Measurements from ENCODE around the gene IREB2. TPM values are rescaled to one million over a fixed set of nuclear protein-coding genes. Genes with fewer than 3 reads are reported as not detected.

IREB2 gene
- total and polyA plus RNA-seq, 2 donors (not counting 3 experiments of a cell fraction or from before 2014, with no cell fraction given), result 12.7 to 51.4 TPM

DNA sequence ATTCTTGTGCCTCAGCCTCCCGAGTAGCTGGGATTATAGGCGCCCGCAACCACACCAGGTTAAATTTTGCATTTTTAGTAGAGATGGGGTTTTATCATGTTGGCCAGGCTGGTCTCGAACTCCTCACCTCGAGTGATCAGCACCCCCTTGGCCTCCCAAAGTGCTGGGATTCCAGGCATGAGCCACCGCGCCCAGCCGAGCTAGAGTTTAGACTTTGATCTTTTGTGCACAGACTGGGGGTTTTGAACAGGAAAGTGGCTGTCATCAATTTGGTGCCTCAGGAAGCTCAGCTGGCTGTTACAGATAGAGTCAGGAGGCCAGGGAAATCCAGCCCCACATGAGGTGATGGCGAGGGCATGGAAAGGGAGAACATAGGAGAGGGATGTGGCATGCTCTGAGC, 19.3 kb upstream of the IREB2 start:
- no peak overlapping the region for H3K27ac ChIP-seq (ENCODE audit: insufficient read depth, low read depth, low read length)
- no peak overlapping the region for H3K9ac ChIP-seq (replicated peaks; ENCODE audit: extremely low read depth, insufficient read depth, low read length)
- no peaks in the 10 kb centered on the region for H4K20me1 ChIP-seq (replicated peaks; ENCODE audit: control insufficient read depth, extremely low read depth, insufficient read depth, low read length)
- BruUV-seq (replicated peaks), result no TSS peak
- no peaks in the 10 kb centered on the region for H3K4me1 ChIP-seq (ENCODE audit: control insufficient read depth, extremely low read depth, insufficient read depth, low read length)
- no peaks in the 10 kb centered on the region for H3K9me1 ChIP-seq (replicated peaks; ENCODE audit: control insufficient read depth, extremely low read depth, insufficient read depth, low read length)
- intact Hi-C loops (cut with micrococcal nuclease), result no loop called here
- H3K4me3 ChIP-seq (replicated peaks in 1 of 3; ENCODE audit: insufficient read depth in 1 of 3, low read depth in 1 of 3, low read length in 3 of 3), result no peak overlapping the region
- H3K27me3 ChIP-seq (ENCODE audit: control insufficient read depth in 2 of 2, insufficient read depth in 2 of 2, low read length in 2 of 2), result peaks cover 6 to 7% of the 10 kb centered on the region in 2 experiments
- H2AFZ ChIP-seq (ENCODE audit: low read depth, low read length), result no peak overlapping the region
- no peak for DNase-seq (ENCODE audit: low read depth, low spot score)
- H3K79me2 ChIP-seq (ENCODE audit: control insufficient read depth, insufficient read depth, low read length), result no peaks in the 10 kb centered on the region
- ChIA-PET POLR2A (interaction anchor here (0.9 kb wide), 1 partner anchor 19 kb away, joined by 3 read pairs; the partner anchor contains the start of gene IREB2), CTCF (interaction anchor here (10.8 kb wide), 1 partner anchor 108 kb away, joined by 367 read pairs; no protein-coding TSS in a partner anchor)
- FAIRE-seq, result no peak
- no peak overlapping the region for H3K4me2 ChIP-seq (ENCODE audit: insufficient read depth, low read length)
- no peaks in the 10 kb centered on the region for H3K36me3 ChIP-seq (ENCODE audit: control insufficient read depth in 2 of 2, extremely low read depth in 1 of 2, insufficient read depth in 2 of 2, low read length in 2 of 2)
- no peaks in the 10 kb centered on the region for H3K9me3 ChIP-seq (replicated peaks; ENCODE audit: control insufficient read depth, insufficient read depth, low read length)
- dilution Hi-C loops (cut with MboI; ENCODE audit: extremely low pct_ligation_motif_present, low sequenced_read_pairs), result no loop called here
- TF ChIP-seq, protein P1, sequence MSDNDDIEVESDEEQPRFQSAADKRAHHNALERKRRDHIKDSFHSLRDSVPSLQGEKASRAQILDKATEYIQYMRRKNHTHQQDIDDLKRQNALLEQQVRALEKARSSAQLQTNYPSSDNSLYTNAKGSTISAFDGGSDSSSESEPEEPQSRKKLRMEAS (IDR thresholded peaks at IDR 0.05; ENCODE audit: insufficient read depth, insufficient read length), result no peak
- no peak for TF ChIP-seq FOS (IDR thresholded peaks at IDR 0.05; ENCODE audit: borderline replicate concordance, insufficient read depth, low read length)
- TF ChIP-seq GATA2 (IDR thresholded peaks at IDR 0.05; ENCODE audit: insufficient read depth, insufficient read length, low read depth, low read length), result no peak
- TF ChIP-seq MYC (IDR thresholded peaks at IDR 0.05; ENCODE audit: low read depth, low read length), result no peak
- no peak for TF ChIP-seq POLR2A (IDR thresholded peaks at IDR 0.05; ENCODE audit: low read depth, low read length)
- no peak for TF ChIP-seq EZH2 (IDR thresholded peaks at IDR 0.05; ENCODE audit: borderline replicate concordance, low read depth, low read length, severe bottlenecking)
- TF ChIP-seq, protein P2, sequence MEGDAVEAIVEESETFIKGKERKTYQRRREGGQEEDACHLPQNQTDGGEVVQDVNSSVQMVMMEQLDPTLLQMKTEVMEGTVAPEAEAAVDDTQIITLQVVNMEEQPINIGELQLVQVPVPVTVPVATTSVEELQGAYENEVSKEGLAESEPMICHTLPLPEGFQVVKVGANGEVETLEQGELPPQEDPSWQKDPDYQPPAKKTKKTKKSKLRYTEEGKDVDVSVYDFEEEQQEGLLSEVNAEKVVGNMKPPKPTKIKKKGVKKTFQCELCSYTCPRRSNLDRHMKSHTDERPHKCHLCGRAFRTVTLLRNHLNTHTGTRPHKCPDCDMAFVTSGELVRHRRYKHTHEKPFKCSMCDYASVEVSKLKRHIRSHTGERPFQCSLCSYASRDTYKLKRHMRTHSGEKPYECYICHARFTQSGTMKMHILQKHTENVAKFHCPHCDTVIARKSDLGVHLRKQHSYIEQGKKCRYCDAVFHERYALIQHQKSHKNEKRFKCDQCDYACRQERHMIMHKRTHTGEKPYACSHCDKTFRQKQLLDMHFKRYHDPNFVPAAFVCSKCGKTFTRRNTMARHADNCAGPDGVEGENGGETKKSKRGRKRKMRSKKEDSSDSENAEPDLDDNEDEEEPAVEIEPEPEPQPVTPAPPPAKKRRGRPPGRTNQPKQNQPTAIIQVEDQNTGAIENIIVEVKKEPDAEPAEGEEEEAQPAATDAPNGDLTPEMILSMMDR (IDR thresholded peaks at IDR 0.05; ENCODE audit: extremely low read depth in 1 of 2, insufficient read depth in 1 of 2, low read depth in 1 of 2, low read length in 2 of 2), result no peak
- TF ChIP-seq JUN (IDR thresholded peaks at IDR 0.05; ENCODE audit: borderline replicate concordance, insufficient read depth, insufficient read length, low read depth), result no peak
- TF ChIP-seq POLR2AphosphoS5 (IDR thresholded peaks at IDR 0.05; ENCODE audit: insufficient read depth, low read depth, low read length), result no peak

Measured in endothelial cell of umbilical vein (primary cell).